ENCODE results near the gene TMCO5A.

GRCh38 chr15:37941779-37942178 lies 7.3 kb downstream of the TMCO5A start:
- no peak for TF ChIP-seq GATA3 (IDR thresholded peaks at IDR 0.05; ENCODE audit: low read depth, low read length)
- no peak for TF ChIP-seq GATA2 (IDR thresholded peaks at IDR 0.05; ENCODE audit: low read depth, low read length)

Measured in SH-SY5Y (cell line).